Natural killer cell (primary cell): ENCODE results near the gene DNAJC15. TPM values are rescaled to one million over a fixed set of nuclear protein-coding genes. Genes with fewer than 3 reads are reported as not detected.

Experiments
- ATAC-seq, 3 donors: fragments of 150-1000 bp in 2 of 3; fragments of 200-7000 bp in 1 of 3; cut with Tn5 transposase; 1 replicate in 1 of 3; 2 replicates in 2 of 3; pipeline ENCODE4 v1.10.0; 2021; ENCODE audit warnings: mild to moderate bottlenecking in 2 of 3, moderate library complexity in 2 of 3
- DNase-seq, 2 donors: peaks; one replicate each; pipeline versions ENCODE4 v3.0.0 to v3.0.0-alpha.2; 2013 to 2021; ENCODE audit warnings: mixed read lengths in 1 of 2
- H3K27ac ChIP-seq: one replicate; pipeline ENCODE4 v1.5.1; 2013; ENCODE audit warnings: mild to moderate bottlenecking, low read length
- H3K27me3 ChIP-seq: one replicate; pipeline ENCODE4 v1.6.1; 2013; ENCODE audit warnings: low read length; ENCODE audit not compliant: control insufficient read depth, insufficient read depth
- H3K36me3 ChIP-seq: one replicate; pipeline ENCODE4 v1.6.1; 2013; ENCODE audit warnings: low read length; ENCODE audit not compliant: control insufficient read depth, insufficient read depth
- H3K4me1 ChIP-seq: one replicate; pipeline ENCODE4 v1.6.1; 2013; ENCODE audit warnings: low read length; ENCODE audit not compliant: control insufficient read depth, insufficient read depth
- H3K4me3 ChIP-seq: one replicate; pipeline ENCODE4 v1.5.1; 2013; ENCODE audit warnings: low read length
- H3K9me3 ChIP-seq: one replicate; pipeline ENCODE4 v1.6.1; 2013; ENCODE audit warnings: low read length; ENCODE audit not compliant: control insufficient read depth, insufficient read depth
- H3K27ac Mint-ChIP-seq, 2 donors: one replicate each; pipeline ENCODE4 v1.8.0; 2022; ENCODE audit warnings: mild to moderate bottlenecking in 2 of 2, mixed read lengths in 2 of 2, moderate library complexity in 1 of 2
- H3K27me3 Mint-ChIP-seq, 2 donors: one replicate each; pipeline ENCODE4 v1.8.0; 2022; ENCODE audit warnings: low read depth in 2 of 2, mixed read lengths in 2 of 2
- H3K36me3 Mint-ChIP-seq: one replicate; pipeline ENCODE4 v1.8.0; 2022; ENCODE audit warnings: mixed read lengths
- H3K4me1 Mint-ChIP-seq, 2 donors: one replicate each; pipeline ENCODE4 v1.8.0; 2022; ENCODE audit warnings: mixed read lengths in 2 of 2
- H3K4me3 Mint-ChIP-seq: one replicate; pipeline ENCODE4 v1.8.0; 2022; ENCODE audit warnings: mild to moderate bottlenecking, moderate library complexity, mixed read lengths
- H3K9me3 Mint-ChIP-seq, 2 donors: one replicate each; pipeline ENCODE4 v1.8.0; 2022; ENCODE audit warnings: mixed read lengths in 2 of 2
- CTCF ChIP-seq: fragments of 200-600 bp; IDR thresholded peaks from one replicate; pipeline ENCODE4 v1.8.0; 2022; ENCODE audit warnings: antibody characterized with exemption
- WGBS: methylation state at CpG from one replicate; pipeline ENCODE4 v1.1.7; 2013; ENCODE audit warnings: missing lambda C conversion rate; ENCODE audit not compliant: insufficient coverage; 5-methylcytosine and 5-hydroxymethylcytosine counted together
- intact Hi-C: fragments of 100-400 bp; cut with micrococcal nuclease; formaldehyde crosslinking; loops from one replicate; pipeline ENCODE4 v1.14.2; 2022
- total RNA-seq, 4 donors: library from RNA; stranded (reverse); fragments of 120-200 nt in 1 of 4; gene quantifications; one replicate each; pipeline versions ENCODE4 v1.2.3 to v1.2.4, GENCODE V29; 2013 to 2022

The DNAJC15 gene
- total RNA-seq, 3 donors from 2014 or later (not counting 1 experiment from before 2014, with no cell fraction given), result 7.7 to 10.0 (median 8.3) TPM

GRCh38 chr13:43150369-43151207 lies 127.2 kb downstream of the DNAJC15 start:
- Histone ChIP-seq H3K27ac (no peak overlapping the region), H3K4me3 (no peak overlapping the region), H3K4me1 (no peaks in the 10 kb centered on the region), H3K27me3 (no peaks in the 10 kb centered on the region), H3K36me3 (no peaks in the 10 kb centered on the region), H3K9me3 (no peaks in the 10 kb centered on the region)
- intact Hi-C loops, result no loop called here
- Mint-ChIP-seq H3K27me3 (peaks cover 16 to 30% of the 10 kb centered on the region in 2 donors), H3K27ac (no peak overlapping the region), H3K9me3 (no peaks in the 10 kb centered on the region), H3K4me3 (no peak overlapping the region), H3K4me1 (no peaks in the 10 kb centered on the region), H3K36me3 (no peaks in the 10 kb centered on the region)
- ATAC-seq (no peak), DNase-seq (no peak)
- TF ChIP-seq CTCF, result no peak
- 88% methylated on average over 5 of the region's 7 CpGs for WGBS

GRCh38 chr13:43153436-43154090 lies 130.2 kb downstream of the DNAJC15 start:
- no peaks in the 10 kb centered on the region for H3K9me3 Mint-ChIP-seq
- H3K27ac Mint-ChIP-seq, result no peak overlapping the region
- H3K4me1 ChIP-seq, result no peaks in the 10 kb centered on the region
- ATAC-seq (no peak), DNase-seq (no peak)
- no peaks in the 10 kb centered on the region for H3K36me3 ChIP-seq
- no peak overlapping the region for H3K27ac ChIP-seq
- no peaks in the 10 kb centered on the region for H3K27me3 ChIP-seq
- peaks cover 2 to 8% of the 10 kb centered on the region in 2 donors for H3K27me3 Mint-ChIP-seq
- no peak for TF ChIP-seq CTCF
- H3K4me3 ChIP-seq, result no peak overlapping the region
- no peaks in the 10 kb centered on the region for H3K36me3 Mint-ChIP-seq
- intact Hi-C loops, result no loop called here
- H3K4me1 Mint-ChIP-seq, result no peaks in the 10 kb centered on the region
- no peaks in the 10 kb centered on the region for H3K9me3 ChIP-seq
- WGBS, result 91% methylated on average over 14 of the region's 14 CpGs
- no peak overlapping the region for H3K4me3 Mint-ChIP-seq

DNA sequence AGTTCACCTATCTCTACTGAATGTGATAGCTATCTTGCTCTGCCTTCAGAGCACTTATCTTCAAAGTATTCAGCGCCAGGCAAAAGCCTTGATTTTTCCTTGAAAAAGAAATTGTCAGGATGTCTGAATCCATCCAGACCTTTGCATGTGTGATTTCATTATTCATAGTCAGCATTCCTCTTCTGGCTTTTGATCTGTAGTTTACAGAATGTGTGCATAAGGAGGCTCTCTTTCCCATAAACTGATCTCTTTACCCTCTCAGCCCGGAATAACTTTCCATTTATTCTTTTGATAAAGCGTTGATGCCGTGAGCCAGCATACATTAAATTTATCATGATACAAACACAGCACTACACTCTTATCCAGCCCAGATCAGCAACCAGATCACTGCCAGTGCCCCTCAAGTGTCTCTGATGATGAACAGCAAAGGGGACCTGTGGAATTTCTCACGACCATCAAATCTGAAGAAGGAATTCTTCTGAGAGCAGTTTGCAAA lies 130.8 kb downstream of the DNAJC15 start:
- H3K4me3 ChIP-seq, result no peak overlapping the region
- H3K36me3 ChIP-seq, result no peaks in the 10 kb centered on the region
- DNase-seq (no peak), ATAC-seq (no peak)
- no peaks in the 10 kb centered on the region for H3K36me3 Mint-ChIP-seq
- H3K4me3 Mint-ChIP-seq, result no peak overlapping the region
- H3K27me3 ChIP-seq, result no peaks in the 10 kb centered on the region
- intact Hi-C loops, result no loop called here
- TF ChIP-seq CTCF, result no peak
- H3K4me1 ChIP-seq, result no peaks in the 10 kb centered on the region
- H3K27me3 Mint-ChIP-seq, result peaks cover 2 to 5% of the 10 kb centered on the region in 2 donors
- H3K27ac ChIP-seq, result no peak overlapping the region
- no peaks in the 10 kb centered on the region for H3K9me3 Mint-ChIP-seq
- H3K27ac Mint-ChIP-seq, result no peak overlapping the region
- 99% methylated on average over 5 of the region's 5 CpGs for WGBS
- no peaks in the 10 kb centered on the region for H3K9me3 ChIP-seq
- H3K4me1 Mint-ChIP-seq, result no peaks in the 10 kb centered on the region
